GM23338 (cell line): ENCODE data around the gene DYNLT4.
"Not testable (repeated sequence)": the region's sequence is repeated elsewhere in the genome, so short reads cannot be mapped to it uniquely, and the experiment has no call there.

Experiments
- CREB1 ChIP-seq: fragments of 250-450 bp; sonication (Bioruptor Pico); IDR thresholded peaks from 2 replicates; pipeline ENCODE4 v1.5.0; 2020; ENCODE audit warnings: low read depth, mild to moderate bottlenecking, moderate library complexity
- ETS1 ChIP-seq: IDR thresholded peaks from 2 replicates; pipeline ENCODE4 v1.6.1; 2016; ENCODE audit warnings: antibody characterized with exemption
- EZH2 ChIP-seq: fragments of 200-600 bp; sonication (generic); IDR thresholded peaks from one replicate; pipeline ENCODE4 v1.8.0; 2017; ENCODE audit warnings: antibody characterized with exemption, mild to moderate bottlenecking, low read depth; ENCODE audit not compliant: unreplicated experiment
- EZH2phosphoT487 ChIP-seq: fragments of 200-600 bp; sonication (generic); IDR thresholded peaks from one replicate; pipeline ENCODE4 v1.8.1; 2018; ENCODE audit warnings: antibody characterized with exemption; ENCODE audit not compliant: unreplicated experiment
- JUNB ChIP-seq: IDR thresholded peaks from one replicate; pipeline ENCODE4 v1.6.1; 2016; ENCODE audit warnings: antibody characterized with exemption; ENCODE audit not compliant: unreplicated experiment
- NANOG ChIP-seq: IDR thresholded peaks from 2 replicates; pipeline ENCODE4 v1.6.1; 2016; ENCODE audit warnings: antibody characterized with exemption, borderline replicate concordance
- POLR2AphosphoS5 ChIP-seq: IDR thresholded peaks from 2 replicates; pipeline ENCODE4 v1.6.1; 2016; ENCODE audit warnings: antibody characterized with exemption, low read depth
- STAT1 ChIP-seq: IDR thresholded peaks from one replicate; pipeline ENCODE4 v1.6.1; 2016; ENCODE audit warnings: antibody characterized with exemption; ENCODE audit not compliant: unreplicated experiment
- ZNF114 ChIP-seq: fragments of 250-450 bp; sonication (Bioruptor Pico); IDR thresholded peaks from 2 replicates; pipeline ENCODE4 v1.5.0; 2020; ENCODE audit warnings: mild to moderate bottlenecking, moderate library complexity
- ZNF331 ChIP-seq: fragments of 250-450 bp; sonication (Bioruptor Pico); IDR thresholded peaks from 2 replicates; pipeline ENCODE4 v1.5.0; 2020; ENCODE audit warnings: low read depth, mild to moderate bottlenecking, moderate library complexity
- TF ChIP-seq, protein P1 (sequence below), 2 experiments: fragments of 200-600 bp in 1 of 2; sonication (generic) in 1 of 2; conservative IDR thresholded peaks; 2 replicates each; pipeline versions ENCODE4 v1.5.1 to v1.6.1; 2016 to 2017; ENCODE audit warnings: antibody characterized with exemption in 2 of 2, low read depth in 2 of 2, mild to moderate bottlenecking in 2 of 2, moderate library complexity in 1 of 2
- TF ChIP-seq, protein P2 (sequence below): IDR thresholded peaks from one replicate; pipeline ENCODE4 v1.6.1; 2018; ENCODE audit warnings: antibody characterized with exemption; ENCODE audit not compliant: unreplicated experiment
- TF ChIP-seq, protein P3 (sequence below): fragments of 250-450 bp; sonication (Bioruptor Pico); IDR thresholded peaks from 2 replicates; pipeline ENCODE4 v1.5.0; 2020; ENCODE audit warnings: mild to moderate bottlenecking, moderate library complexity

GRCh38 chr1:44815926-44816325, 8.8 kb upstream of the DYNLT4 start:
- TF ChIP-seq, protein P1, sequence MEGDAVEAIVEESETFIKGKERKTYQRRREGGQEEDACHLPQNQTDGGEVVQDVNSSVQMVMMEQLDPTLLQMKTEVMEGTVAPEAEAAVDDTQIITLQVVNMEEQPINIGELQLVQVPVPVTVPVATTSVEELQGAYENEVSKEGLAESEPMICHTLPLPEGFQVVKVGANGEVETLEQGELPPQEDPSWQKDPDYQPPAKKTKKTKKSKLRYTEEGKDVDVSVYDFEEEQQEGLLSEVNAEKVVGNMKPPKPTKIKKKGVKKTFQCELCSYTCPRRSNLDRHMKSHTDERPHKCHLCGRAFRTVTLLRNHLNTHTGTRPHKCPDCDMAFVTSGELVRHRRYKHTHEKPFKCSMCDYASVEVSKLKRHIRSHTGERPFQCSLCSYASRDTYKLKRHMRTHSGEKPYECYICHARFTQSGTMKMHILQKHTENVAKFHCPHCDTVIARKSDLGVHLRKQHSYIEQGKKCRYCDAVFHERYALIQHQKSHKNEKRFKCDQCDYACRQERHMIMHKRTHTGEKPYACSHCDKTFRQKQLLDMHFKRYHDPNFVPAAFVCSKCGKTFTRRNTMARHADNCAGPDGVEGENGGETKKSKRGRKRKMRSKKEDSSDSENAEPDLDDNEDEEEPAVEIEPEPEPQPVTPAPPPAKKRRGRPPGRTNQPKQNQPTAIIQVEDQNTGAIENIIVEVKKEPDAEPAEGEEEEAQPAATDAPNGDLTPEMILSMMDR (conservative IDR thresholded peaks at IDR 0.05; ENCODE audit: low read depth in 2 of 2) = not testable (repeated sequence)
- not testable (repeated sequence) for TF ChIP-seq EZH2; CREB1 (CRISPR knock-in tag); POLR2AphosphoS5; JUNB; EZH2phosphoT487; ZNF114 (CRISPR knock-in tag); ETS1; STAT1; ZNF331 (CRISPR knock-in tag); NANOG
- TF ChIP-seq, protein P2, sequence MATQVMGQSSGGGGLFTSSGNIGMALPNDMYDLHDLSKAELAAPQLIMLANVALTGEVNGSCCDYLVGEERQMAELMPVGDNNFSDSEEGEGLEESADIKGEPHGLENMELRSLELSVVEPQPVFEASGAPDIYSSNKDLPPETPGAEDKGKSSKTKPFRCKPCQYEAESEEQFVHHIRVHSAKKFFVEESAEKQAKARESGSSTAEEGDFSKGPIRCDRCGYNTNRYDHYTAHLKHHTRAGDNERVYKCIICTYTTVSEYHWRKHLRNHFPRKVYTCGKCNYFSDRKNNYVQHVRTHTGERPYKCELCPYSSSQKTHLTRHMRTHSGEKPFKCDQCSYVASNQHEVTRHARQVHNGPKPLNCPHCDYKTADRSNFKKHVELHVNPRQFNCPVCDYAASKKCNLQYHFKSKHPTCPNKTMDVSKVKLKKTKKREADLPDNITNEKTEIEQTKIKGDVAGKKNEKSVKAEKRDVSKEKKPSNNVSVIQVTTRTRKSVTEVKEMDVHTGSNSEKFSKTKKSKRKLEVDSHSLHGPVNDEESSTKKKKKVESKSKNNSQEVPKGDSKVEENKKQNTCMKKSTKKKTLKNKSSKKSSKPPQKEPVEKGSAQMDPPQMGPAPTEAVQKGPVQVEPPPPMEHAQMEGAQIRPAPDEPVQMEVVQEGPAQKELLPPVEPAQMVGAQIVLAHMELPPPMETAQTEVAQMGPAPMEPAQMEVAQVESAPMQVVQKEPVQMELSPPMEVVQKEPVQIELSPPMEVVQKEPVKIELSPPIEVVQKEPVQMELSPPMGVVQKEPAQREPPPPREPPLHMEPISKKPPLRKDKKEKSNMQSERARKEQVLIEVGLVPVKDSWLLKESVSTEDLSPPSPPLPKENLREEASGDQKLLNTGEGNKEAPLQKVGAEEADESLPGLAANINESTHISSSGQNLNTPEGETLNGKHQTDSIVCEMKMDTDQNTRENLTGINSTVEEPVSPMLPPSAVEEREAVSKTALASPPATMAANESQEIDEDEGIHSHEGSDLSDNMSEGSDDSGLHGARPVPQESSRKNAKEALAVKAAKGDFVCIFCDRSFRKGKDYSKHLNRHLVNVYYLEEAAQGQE = not testable (repeated sequence)
- TF ChIP-seq, protein P3, sequence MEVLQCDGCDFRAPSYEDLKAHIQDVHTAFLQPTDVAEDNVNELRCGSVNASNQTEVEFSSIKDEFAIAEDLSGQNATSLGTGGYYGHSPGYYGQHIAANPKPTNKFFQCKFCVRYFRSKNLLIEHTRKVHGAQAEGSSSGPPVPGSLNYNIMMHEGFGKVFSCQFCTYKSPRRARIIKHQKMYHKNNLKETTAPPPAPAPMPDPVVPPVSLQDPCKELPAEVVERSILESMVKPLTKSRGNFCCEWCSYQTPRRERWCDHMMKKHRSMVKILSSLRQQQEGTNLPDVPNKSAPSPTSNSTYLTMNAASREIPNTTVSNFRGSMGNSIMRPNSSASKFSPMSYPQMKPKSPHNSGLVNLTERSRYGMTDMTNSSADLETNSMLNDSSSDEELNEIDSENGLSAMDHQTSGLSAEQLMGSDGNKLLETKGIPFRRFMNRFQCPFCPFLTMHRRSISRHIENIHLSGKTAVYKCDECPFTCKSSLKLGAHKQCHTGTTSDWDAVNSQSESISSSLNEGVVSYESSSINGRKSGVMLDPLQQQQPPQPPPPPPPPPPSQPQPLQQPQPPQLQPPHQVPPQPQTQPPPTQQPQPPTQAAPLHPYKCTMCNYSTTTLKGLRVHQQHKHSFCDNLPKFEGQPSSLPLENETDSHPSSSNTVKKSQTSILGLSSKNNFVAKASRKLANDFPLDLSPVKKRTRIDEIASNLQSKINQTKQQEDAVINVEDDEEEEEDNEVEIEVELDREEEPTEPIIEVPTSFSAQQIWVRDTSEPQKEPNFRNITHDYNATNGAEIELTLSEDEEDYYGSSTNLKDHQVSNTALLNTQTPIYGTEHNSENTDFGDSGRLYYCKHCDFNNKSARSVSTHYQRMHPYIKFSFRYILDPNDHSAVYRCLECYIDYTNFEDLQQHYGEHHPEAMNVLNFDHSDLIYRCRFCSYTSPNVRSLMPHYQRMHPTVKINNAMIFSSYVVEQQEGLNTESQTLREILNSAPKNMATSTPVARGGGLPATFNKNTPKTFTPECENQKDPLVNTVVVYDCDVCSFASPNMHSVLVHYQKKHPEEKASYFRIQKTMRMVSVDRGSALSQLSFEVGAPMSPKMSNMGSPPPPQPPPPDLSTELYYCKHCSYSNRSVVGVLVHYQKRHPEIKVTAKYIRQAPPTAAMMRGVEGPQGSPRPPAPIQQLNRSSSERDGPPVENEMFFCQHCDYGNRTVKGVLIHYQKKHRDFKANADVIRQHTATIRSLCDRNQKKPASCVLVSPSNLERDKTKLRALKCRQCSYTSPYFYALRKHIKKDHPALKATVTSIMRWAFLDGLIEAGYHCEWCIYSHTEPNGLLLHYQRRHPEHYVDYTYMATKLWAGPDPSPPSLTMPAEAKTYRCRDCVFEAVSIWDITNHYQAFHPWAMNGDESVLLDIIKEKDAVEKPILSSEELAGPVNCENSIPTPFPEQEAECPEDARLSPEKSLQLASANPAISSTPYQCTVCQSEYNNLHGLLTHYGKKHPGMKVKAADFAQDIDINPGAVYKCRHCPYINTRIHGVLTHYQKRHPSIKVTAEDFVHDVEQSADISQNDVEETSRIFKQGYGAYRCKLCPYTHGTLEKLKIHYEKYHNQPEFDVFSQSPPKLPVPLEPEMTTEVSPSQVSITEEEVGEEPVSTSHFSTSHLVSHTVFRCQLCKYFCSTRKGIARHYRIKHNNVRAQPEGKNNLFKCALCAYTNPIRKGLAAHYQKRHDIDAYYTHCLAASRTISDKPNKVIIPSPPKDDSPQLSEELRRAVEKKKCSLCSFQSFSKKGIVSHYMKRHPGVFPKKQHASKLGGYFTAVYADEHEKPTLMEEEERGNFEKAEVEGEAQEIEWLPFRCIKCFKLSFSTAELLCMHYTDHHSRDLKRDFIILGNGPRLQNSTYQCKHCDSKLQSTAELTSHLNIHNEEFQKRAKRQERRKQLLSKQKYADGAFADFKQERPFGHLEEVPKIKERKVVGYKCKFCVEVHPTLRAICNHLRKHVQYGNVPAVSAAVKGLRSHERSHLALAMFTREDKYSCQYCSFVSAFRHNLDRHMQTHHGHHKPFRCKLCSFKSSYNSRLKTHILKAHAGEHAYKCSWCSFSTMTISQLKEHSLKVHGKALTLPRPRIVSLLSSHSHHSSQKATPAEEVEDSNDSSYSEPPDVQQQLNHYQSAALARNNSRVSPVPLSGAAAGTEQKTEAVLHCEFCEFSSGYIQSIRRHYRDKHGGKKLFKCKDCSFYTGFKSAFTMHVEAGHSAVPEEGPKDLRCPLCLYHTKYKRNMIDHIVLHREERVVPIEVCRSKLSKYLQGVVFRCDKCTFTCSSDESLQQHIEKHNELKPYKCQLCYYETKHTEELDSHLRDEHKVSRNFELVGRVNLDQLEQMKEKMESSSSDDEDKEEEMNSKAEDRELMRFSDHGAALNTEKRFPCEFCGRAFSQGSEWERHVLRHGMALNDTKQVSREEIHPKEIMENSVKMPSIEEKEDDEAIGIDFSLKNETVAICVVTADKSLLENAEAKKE (CRISPR knock-in tag) = not testable (repeated sequence)
